Natural killer cell (primary cell): ENCODE data around the gene ZBTB5. TPM values are rescaled to one million over a fixed set of nuclear protein-coding genes. Genes with fewer than 3 reads are reported as not detected.
A peak's percentile ranks its signal among the peaks of the same experiment; 100 is the strongest.

Experiments used
- ATAC-seq, 3 donors: fragments of 150-1000 bp in 2 of 3; fragments of 200-7000 bp in 1 of 3; cut with Tn5 transposase; 1 replicate in 1 of 3; 2 replicates in 2 of 3; pipeline ENCODE4 v1.10.0; 2021; ENCODE audit warnings: mild to moderate bottlenecking in 2 of 3, moderate library complexity in 2 of 3
- DNase-seq, 2 donors: peaks; one replicate each; pipeline versions ENCODE4 v3.0.0 to v3.0.0-alpha.2; 2013 to 2021; ENCODE audit warnings: mixed read lengths in 1 of 2
- H3K27ac ChIP-seq: one replicate; pipeline ENCODE4 v1.5.1; 2013; ENCODE audit warnings: mild to moderate bottlenecking, low read length
- H3K27me3 ChIP-seq: one replicate; pipeline ENCODE4 v1.6.1; 2013; ENCODE audit warnings: low read length; ENCODE audit not compliant: control insufficient read depth, insufficient read depth
- H3K36me3 ChIP-seq: one replicate; pipeline ENCODE4 v1.6.1; 2013; ENCODE audit warnings: low read length; ENCODE audit not compliant: control insufficient read depth, insufficient read depth
- H3K4me1 ChIP-seq: one replicate; pipeline ENCODE4 v1.6.1; 2013; ENCODE audit warnings: low read length; ENCODE audit not compliant: control insufficient read depth, insufficient read depth
- H3K4me3 ChIP-seq: one replicate; pipeline ENCODE4 v1.5.1; 2013; ENCODE audit warnings: low read length
- H3K9me3 ChIP-seq: one replicate; pipeline ENCODE4 v1.6.1; 2013; ENCODE audit warnings: low read length; ENCODE audit not compliant: control insufficient read depth, insufficient read depth
- H3K27ac Mint-ChIP-seq, 2 donors: one replicate each; pipeline ENCODE4 v1.8.0; 2022; ENCODE audit warnings: mild to moderate bottlenecking in 2 of 2, mixed read lengths in 2 of 2, moderate library complexity in 1 of 2
- H3K27me3 Mint-ChIP-seq, 2 donors: one replicate each; pipeline ENCODE4 v1.8.0; 2022; ENCODE audit warnings: low read depth in 2 of 2, mixed read lengths in 2 of 2
- H3K36me3 Mint-ChIP-seq: one replicate; pipeline ENCODE4 v1.8.0; 2022; ENCODE audit warnings: mixed read lengths
- H3K4me1 Mint-ChIP-seq, 2 donors: one replicate each; pipeline ENCODE4 v1.8.0; 2022; ENCODE audit warnings: mixed read lengths in 2 of 2
- H3K4me3 Mint-ChIP-seq: one replicate; pipeline ENCODE4 v1.8.0; 2022; ENCODE audit warnings: mild to moderate bottlenecking, moderate library complexity, mixed read lengths
- H3K9me3 Mint-ChIP-seq, 2 donors: one replicate each; pipeline ENCODE4 v1.8.0; 2022; ENCODE audit warnings: mixed read lengths in 2 of 2
- WGBS: methylation state at CpG from one replicate; pipeline ENCODE4 v1.1.7; 2013; ENCODE audit warnings: missing lambda C conversion rate; ENCODE audit not compliant: insufficient coverage; 5-methylcytosine and 5-hydroxymethylcytosine counted together
- intact Hi-C: fragments of 100-400 bp; cut with micrococcal nuclease; formaldehyde crosslinking; loops from one replicate; pipeline ENCODE4 v1.14.2; 2022
- total RNA-seq, 4 donors: library from RNA; stranded (reverse); fragments of 120-200 nt in 1 of 4; gene quantifications; one replicate each; pipeline versions ENCODE4 v1.2.3 to v1.2.4, GENCODE V29; 2013 to 2022
- TF ChIP-seq, protein P1 (sequence below): fragments of 200-600 bp; IDR thresholded peaks from one replicate; pipeline ENCODE4 v1.8.0; 2022; ENCODE audit warnings: antibody characterized with exemption

Gene ZBTB5
- total RNA-seq, 3 donors from 2014 or later (not counting 1 experiment from before 2014, with no cell fraction given): 12.6 to 14.2 (median 13.3) TPM

DNA sequence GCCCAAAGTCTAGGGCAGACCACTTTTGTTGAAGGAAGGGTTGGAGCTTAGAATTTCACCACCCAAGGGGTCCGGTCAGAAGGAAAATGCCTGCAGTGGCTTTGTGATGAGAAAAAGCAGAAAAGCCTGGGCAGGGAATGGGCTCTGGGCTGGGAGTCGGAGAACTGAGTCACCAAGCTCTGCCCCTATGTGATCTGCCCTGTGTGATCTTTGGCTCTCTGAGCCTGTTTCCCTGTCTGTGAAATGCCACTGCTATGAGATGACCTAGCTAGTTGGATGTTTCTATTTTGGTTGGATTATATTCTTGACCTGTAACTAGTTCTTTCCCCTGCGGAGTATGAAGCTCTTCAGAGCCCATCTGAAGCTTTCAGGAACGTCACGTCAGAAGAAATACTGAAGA lies 30.3 kb upstream of the ZBTB5 start:
- H3K27me3 Mint-ChIP-seq: no peaks in the 10 kb centered on the region
- H3K36me3 Mint-ChIP-seq: peaks cover 35% of the 10 kb centered on the region
- no peaks in the 10 kb centered on the region for H3K27me3 ChIP-seq

DNA sequence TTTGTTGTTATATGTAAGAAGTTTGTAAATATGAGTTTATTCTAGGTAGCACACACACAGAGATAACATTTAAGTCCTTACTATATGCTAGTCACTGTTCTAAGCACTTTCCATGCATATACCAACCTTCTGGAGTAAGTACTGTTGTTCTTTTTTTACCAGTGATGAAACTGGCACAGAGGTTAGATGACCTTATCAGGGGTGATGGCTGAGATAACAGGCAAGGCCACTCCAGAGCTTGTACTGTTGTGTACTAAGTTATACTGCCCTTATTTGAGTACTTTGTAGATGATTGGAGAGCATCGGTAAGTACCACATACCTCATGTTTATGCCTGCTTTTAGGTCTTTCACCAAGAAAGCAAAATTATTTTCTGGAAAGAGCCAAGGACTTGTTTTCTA lies 26.7 kb upstream of the ZBTB5 start:
- DNase-seq: no peak
- no peak overlapping the region for H3K27ac ChIP-seq

More for the DNA sequence above, 30.3 kb upstream of the ZBTB5 start:
- Histone ChIP-seq H3K4me3 (no peak overlapping the region), H3K9me3 (no peaks in the 10 kb centered on the region), H3K4me1 (no peaks in the 10 kb centered on the region), H3K27ac (no peak overlapping the region), H3K36me3 (peaks cover 66% of the 10 kb centered on the region)
- DNase-seq (no peak), ATAC-seq (no peak)
- intact Hi-C loops: no loop called here
- WGBS: 96% methylated on average over 5 of the region's 5 CpGs
- TF ChIP-seq, protein P1, sequence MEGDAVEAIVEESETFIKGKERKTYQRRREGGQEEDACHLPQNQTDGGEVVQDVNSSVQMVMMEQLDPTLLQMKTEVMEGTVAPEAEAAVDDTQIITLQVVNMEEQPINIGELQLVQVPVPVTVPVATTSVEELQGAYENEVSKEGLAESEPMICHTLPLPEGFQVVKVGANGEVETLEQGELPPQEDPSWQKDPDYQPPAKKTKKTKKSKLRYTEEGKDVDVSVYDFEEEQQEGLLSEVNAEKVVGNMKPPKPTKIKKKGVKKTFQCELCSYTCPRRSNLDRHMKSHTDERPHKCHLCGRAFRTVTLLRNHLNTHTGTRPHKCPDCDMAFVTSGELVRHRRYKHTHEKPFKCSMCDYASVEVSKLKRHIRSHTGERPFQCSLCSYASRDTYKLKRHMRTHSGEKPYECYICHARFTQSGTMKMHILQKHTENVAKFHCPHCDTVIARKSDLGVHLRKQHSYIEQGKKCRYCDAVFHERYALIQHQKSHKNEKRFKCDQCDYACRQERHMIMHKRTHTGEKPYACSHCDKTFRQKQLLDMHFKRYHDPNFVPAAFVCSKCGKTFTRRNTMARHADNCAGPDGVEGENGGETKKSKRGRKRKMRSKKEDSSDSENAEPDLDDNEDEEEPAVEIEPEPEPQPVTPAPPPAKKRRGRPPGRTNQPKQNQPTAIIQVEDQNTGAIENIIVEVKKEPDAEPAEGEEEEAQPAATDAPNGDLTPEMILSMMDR: no peak
- Mint-ChIP-seq H3K4me3 (no peak overlapping the region), H3K27ac (no peak overlapping the region), H3K9me3 (no peaks in the 10 kb centered on the region), H3K4me1 (peaks cover 6 to 7% of the 10 kb centered on the region in 2 donors)

DNA sequence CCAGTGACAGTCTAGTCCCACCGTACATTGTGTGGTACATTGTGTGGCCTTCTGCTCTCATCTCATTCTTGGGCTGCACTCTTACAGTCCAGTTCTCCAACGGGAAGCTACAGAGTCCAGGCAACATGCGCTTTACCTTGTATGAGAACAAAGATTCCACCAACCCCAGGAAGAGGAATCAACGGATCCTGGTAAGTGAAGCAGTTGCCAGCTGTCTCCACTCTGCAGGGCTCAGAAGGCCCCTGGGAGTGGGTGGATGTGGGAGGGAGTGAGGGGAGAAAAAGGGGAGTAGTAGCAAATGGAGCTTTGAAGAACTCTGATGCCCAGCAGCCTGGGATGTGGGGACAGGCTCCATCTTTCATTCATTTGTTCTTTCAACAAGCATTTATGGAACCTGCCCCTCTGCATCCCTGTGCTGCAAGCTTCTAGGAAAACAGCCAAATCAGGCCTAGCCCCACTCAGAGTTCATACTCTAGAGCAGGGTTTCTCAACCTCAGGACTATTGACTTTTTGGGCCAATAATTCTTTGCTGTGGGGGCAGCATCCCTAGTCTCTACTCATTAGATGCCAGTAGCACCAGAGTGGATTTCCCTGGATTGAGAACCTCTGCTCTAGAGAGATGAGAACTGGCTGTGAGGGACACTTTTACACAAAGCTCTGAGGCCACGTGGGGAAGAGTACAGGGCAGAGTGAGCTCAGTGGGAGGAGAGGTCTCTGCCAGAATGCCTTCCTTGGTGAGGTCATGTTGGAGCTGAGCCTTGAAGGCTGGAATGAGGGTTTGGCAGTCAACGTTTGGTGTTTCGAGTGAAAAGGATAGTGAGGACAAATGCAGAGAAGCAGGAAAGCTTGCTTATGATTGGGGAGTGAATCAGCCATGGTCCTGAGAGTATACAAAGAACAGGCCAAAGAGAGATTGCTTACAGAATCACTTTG lies 21.6 kb upstream of the ZBTB5 start:
- WGBS: 41% methylated on average over 7 of the region's 7 CpGs
- H3K27me3 ChIP-seq: no peaks in the 10 kb centered on the region
- H3K4me1 ChIP-seq: peaks cover 22% of the 10 kb centered on the region
- TF ChIP-seq, protein P1: no peak
- ATAC-seq (no peak), DNase-seq (no peak)
- peak overlapping the region; percentile 71 for H3K27ac ChIP-seq
- H3K27ac Mint-ChIP-seq: peak overlapping the region; percentile 88 to 96
- intact Hi-C loops: loop anchor here (2.0 kb wide), 1 partner anchor 18 kb away; no protein-coding TSS in a partner anchor
- H3K36me3 Mint-ChIP-seq: peaks cover 10% of the 10 kb centered on the region
- H3K36me3 ChIP-seq: peaks cover 26% of the 10 kb centered on the region
- H3K4me1 Mint-ChIP-seq: peaks cover 31 to 35% of the 10 kb centered on the region in 2 donors
- H3K4me3 Mint-ChIP-seq: peak overlapping the region; percentile 88
- no peaks in the 10 kb centered on the region for H3K9me3 Mint-ChIP-seq
- H3K27me3 Mint-ChIP-seq: peaks cover under 1% of the 10 kb centered on the region in 2 donors
- H3K4me3 ChIP-seq: peak overlapping the region; percentile 92
- no peaks in the 10 kb centered on the region for H3K9me3 ChIP-seq

More for the DNA sequence above, 26.7 kb upstream of the ZBTB5 start:
- Mint-ChIP-seq H3K27ac (no peak overlapping the region), H3K27me3 (no peaks in the 10 kb centered on the region), H3K9me3 (no peaks in the 10 kb centered on the region), H3K36me3 (peaks cover 23% of the 10 kb centered on the region), H3K4me3 (no peak overlapping the region), H3K4me1 (peaks cover 17 to 19% of the 10 kb centered on the region in 2 donors)
- Histone ChIP-seq H3K4me1 (peaks cover 5% of the 10 kb centered on the region), H3K9me3 (no peaks in the 10 kb centered on the region), H3K4me3 (no peak overlapping the region), H3K27me3 (no peaks in the 10 kb centered on the region), H3K36me3 (peaks cover 67% of the 10 kb centered on the region)
- intact Hi-C loops: no loop called here
- no peak for ATAC-seq
- TF ChIP-seq, protein P1: no peak
- WGBS: 100% methylated on average over 1 of the region's 1 CpG
